HG02763 (cell line): ENCODE data around the gene NEU2.
A peak's percentile ranks its signal among the peaks of the same experiment; 100 is the strongest.
"Not testable (repeated sequence)": the region's sequence is repeated elsewhere in the genome, so short reads cannot be mapped to it uniquely, and the experiment has no call there.

ENCODE experiments used
- ATAC-seq: cut with Tn5 transposase; IDR thresholded peaks from one replicate; pipeline ENCODE4 v1.9.1; 2021; ENCODE audit warnings: mild to moderate bottlenecking, moderate library complexity; ENCODE audit not compliant: unreplicated experiment

NEU2 gene

DNA sequence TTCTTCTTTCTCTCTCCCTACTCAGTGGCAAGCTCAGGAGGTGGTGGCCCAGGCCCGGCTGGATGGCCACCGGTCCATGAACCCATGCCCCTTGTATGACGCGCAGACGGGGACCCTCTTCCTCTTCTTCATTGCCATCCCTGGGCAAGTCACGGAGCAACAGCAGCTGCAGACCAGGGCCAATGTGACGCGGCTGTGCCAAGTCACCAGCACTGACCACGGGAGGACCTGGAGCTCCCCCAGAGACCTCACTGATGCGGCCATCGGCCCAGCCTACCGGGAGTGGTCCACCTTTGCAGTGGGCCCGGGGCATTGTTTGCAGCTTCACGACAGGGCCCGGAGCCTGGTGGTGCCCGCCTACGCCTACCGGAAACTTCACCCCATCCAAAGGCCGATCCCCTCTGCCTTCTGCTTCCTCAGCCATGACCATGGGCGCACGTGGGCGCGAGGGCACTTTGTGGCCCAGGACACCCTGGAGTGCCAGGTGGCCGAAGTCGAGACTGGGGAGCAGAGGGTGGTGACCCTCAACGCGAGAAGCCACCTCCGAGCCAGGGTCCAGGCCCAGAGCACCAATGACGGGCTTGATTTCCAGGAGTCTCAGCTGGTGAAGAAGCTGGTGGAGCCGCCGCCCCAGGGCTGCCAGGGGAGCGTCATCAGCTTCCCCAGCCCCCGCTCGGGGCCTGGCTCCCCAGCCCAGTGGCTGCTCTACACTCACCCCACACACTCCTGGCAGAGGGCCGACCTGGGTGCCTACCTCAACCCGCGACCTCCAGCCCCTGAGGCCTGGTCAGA is 1.8 kb downstream of the NEU2 start:
- no peak for ATAC-seq

DNA sequence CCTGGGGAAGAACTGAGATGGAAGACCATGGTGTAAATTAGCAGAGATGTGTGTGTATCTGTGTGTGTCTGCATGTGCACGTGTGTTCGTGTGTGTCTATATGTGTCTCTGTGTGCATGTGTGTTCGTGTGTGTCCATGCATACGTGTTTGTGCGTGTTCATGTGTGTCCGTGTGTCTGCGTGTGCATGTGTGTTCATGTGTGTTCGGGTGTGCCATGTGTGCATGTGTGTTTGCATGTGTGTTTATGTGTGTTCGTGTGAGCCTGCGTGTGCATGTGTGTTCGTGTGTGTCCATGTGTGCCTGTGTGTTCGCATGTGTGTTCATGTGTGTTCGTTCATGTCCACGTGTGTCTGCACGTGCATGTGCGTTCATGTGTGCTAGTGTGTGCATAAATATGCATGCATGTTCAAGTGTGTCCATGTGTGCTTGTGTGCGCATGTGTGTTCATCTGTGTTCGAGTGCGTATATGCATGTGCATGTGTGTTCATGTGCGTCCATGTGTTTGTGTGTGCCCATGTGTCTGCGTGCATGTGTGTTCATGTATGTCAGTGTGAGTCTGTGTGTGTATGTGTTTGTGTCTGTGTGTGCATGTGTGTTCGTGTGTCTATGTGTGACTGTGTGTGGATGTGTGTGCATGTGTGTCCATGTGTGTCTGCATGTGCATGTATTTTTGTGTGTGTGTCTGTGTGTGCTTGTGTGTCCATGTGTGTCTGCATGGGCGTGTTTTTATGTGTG is 3.1 kb downstream of the NEU2 start:
- no peak for ATAC-seq

DNA sequence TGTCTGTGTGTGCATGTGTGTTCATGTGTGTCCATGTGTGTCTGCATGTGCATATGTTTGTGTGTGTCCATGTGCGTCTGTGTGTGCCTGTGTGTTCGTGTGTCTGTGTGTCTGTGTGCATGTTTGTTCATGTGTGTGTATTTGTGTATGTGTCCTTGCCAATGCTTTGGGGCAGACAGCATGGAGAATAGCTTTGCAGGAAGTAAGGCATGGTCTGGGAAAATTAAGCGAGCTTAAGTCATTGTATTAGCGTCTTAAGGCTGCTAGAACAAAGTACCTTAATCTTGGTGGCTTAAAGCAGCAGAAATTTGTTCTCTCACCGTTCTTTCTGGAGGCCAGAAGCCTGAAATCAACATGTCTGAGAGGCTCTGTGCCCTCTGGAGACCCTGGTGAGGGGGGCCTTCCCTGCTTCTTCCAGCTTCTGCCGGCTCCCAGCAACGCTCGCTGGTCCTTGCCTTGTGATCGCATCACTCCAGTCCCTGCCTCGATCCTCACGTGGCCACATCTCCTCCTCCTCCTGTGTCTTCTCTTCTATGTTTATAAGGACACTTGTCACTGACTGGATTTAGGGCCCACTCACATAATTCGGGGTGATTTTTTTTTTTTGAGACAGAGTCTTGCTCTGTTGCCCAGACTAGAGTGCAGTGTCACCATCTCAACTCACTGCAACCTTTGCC is 3.8 kb downstream of the NEU2 start:
- ATAC-seq, result no peak

- no peak for ATAC-seq
These were observed 4.6 kb downstream of the NEU2 start for GRCh38 chr2:233037078-233037477.

DNA sequence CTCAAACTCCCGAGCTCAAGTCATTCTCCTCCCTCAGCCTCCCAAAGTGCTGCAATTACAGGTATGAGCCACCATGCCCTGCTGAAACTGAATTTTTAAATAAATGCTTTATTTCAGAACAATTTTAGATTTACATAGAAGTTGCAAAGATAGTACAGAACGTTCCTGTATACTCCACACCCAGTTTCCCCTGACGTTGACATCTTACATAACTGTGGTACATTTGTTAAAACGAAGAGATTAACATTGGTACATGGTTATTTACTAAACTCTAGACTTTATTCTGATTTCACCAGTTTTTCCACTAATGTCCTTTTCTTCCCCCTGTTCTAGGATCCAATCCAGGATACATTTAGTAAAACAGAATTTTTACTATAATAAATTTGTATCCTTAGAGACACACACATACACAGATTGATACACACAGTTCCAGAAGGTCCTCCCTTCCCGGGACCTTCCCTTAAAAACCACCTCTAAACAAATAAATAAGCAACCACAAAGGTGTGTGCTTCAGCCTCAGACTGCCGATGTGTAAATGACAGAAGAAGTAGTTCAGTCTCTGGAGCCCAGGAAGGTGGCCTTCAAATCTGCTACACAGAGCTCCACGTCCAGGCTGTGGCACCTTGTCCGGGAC is 6.9 kb downstream of the NEU2 start:
- no peak for ATAC-seq

- no peak for ATAC-seq
These were observed 7.5 kb downstream of the NEU2 start for GRCh38 chr2:233039846-233040530.

GRCh38 chr2:233040571-233040970 is 8.1 kb downstream of the NEU2 start:
- ATAC-seq, result no peak

DNA sequence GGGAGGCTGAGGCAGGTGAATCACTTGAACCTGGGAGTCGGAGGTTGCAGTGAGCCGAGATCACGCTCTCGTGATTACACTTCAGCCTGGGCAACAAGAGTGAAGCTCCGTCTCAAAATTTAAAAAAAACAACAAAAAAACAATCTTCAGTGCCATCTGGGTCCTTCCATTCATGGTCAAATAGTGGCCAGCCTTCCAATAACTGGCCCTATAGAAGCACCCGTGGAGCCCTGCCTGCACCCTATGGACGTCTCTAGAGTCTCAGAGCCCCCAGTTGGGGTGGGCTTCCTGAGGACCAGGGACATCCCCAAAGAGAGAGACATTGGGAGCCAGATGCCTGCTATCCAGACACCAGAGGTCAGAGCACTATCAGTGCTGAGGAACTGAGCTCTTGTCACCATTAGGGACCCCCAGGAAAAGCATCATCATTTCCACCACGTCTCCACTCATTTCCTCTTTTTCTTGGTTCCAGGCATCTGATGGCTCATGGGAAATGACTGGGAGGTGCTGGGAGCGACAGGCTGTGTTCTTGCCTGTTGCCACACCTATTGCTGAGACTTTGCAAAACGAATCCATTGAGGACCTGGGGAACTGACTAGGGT is 9.4 kb downstream of the NEU2 start:
- no peak for ATAC-seq

DNA sequence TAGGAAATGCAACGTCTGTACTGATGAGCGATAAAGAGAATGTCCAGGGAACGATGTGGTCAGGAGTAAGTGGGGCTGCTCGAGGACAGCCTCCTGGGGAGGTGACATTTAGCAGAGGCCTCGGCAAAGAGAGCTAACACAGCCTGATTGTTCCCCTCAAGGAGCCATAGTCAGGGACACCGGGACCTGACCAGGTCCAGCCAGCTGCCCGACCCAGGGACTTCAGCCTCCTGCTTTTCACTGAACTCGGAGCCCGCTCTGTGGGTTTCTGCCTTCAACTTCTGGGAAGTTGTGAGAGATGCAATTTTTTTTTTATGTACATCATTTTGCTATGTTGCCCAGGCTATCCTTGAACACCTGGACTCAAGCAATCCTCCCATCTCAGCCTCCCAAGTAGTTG is 10.1 kb downstream of the NEU2 start:
- ATAC-seq, result no peak

DNA sequence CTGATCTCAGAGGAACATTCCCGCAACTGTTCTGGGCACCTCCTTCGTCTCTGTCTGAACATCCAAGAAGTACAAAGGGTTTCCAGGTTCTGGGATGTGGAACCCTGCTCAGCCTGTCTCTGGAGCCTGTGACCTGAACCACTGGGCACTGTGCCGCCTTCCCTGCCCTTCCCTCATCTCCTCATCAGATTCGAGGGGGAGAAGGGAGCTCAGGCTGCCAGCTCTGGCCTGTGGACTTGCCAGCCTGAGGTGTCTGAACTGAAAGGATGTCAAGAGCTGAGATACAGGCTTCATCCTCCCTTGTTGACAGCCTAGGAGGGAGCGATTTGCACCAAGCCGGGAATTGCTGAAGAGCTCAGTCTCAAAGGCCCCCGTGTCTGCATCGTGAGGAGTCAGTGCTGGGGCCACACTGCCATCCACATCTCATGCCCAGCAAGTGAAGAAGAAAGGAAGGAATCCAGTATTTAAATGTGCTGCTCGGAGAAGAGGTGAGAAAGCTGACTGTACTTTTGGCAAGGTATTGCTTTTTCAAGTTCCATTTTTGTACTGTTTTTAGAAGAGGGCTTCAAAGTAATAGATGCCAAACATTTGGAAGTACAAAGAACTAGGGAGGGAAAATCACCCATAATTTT is 12.6 kb downstream of the NEU2 start:
- no peak for ATAC-seq

- no peak for ATAC-seq
These were observed 14.7 kb downstream of the NEU2 start for GRCh38 chr2:233047206-233047605.

- no peak for ATAC-seq
These were observed 15.2 kb downstream of the NEU2 start for GRCh38 chr2:233047667-233048066.

GRCh38 chr2:233048569-233049193 is 16.2 kb downstream of the NEU2 start:
- no peak for ATAC-seq

GRCh38 chr2:233049194-233049761 is 16.8 kb downstream of the NEU2 start:
- ATAC-seq, result no peak

DNA sequence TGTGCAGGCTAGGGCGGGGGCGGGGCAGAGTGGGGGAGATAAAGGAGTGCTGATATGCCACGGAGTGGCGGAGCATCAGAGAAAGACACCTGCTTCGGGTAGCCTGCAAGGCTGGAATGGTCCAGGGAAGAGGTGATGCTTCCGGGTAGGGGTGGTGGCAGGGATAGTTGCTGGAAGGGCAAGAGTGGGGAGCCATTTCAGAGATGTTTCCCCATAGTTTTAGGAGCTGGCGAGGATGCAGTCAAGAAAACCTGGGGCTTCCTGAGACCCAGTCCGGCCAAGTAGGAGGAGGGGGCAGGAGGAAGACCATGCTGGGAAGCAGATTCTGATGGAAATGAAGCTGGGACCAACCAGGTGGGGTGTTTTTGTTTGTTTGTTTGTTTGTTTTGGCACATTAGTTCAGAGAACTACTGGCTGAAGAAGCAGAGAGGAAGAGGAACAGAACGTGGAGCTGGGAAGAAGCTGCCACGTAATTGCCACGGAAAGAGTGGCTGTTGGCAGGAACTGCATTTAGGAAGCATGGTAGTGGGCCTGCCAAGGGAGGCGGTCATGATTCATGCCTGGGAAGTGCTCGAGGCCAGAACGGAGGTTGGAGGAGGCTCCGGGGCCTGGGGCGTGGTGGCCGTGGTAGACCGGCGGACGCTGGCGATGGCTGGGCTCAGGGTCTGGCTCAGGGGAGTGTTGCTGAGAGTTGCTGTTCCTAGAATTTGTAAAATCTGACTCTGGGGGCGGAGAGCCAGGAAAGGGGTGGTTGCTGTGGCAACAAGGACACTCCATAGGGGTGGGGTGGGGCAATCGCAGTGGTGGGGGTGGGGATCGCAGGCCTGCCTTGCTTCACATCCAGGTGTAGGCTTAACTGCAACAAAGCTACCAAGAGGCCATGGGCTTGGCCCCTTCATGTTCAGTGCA is 19.0 kb downstream of the NEU2 start:
- no peak for ATAC-seq

- ATAC-seq, result not testable (repeated sequence)
These were observed 20.0 kb downstream of the NEU2 start for GRCh38 chr2:233052517-233052916.

DNA sequence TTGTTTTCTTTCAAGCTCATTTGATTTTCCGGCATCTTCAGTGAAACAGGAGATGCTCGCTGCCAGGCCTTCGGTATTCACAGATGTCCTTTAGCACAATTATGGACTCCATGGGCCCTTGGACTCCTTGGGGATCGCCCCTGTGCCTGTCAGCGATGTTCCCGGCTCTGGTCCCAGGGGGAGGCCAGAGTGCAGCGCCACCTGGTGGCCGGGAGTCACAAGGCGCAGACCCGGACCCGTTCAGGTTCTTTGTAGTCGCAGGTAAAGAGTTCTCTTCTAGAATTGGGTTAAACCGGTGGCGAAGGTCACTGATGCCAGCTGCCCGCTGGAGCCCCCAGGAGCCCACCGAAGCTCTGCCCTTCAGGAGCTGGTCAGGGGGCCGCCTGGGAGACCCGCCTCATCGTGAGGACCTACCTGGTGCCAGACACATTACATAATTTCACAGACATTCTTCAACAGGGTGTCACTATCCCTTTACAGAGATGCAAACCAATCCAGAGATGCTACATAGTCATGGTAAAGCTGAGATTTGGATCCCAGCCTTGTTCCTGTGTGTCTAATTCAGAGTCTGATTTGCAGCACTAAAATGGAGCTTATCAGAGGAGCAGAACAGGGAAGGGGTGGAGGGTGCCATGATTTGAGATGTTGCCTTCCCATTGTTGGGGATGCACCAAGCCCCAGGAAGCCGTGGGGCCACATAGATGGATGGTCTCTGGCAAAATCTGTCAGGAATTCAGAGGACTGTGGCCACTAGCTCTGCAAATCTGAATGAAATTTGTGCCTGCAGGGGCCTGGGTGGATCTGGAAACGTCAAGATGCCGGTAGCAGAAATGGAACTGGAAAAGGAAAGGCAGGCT is 21.7 kb downstream of the NEU2 start:
- ATAC-seq, result peak; percentile 54
